Naive thymus-derived CD4-positive, alpha-beta T cell (primary cell): ENCODE results near the gene ZNF594. TPM values are rescaled to one million over a fixed set of nuclear protein-coding genes. Genes with fewer than 3 reads are reported as not detected.
A peak's percentile ranks its signal among the peaks of the same experiment; 100 is the strongest.
"Not testable (repeated sequence)": the region's sequence is repeated elsewhere in the genome, so short reads cannot be mapped to it uniquely, and the experiment has no call there.

Experiments used
- ATAC-seq: fragments of 150-1000 bp; cut with Tn5 transposase; 2 replicates; pipeline ENCODE4 v1.10.0; 2021; ENCODE audit warnings: mild to moderate bottlenecking, moderate library complexity
- CTCF ChIA-PET: fragments of 350-600 bp; sonication (Branson Sonifier 250); formaldehyde crosslinking; loops from one replicate; lab custom pipeline; 2021; ENCODE audit warnings: antibody characterized with exemption; lab: Charles Lee
- POLR2A ChIA-PET: fragments of 350-600 bp; sonication (Branson Sonifier 250); formaldehyde crosslinking; loops from one replicate; lab custom pipeline; 2021; ENCODE audit warnings: antibody characterized with exemption, inconsistent platforms; lab: Charles Lee
- DNase-seq, 9 donors: peaks; one replicate each; pipeline versions ENCODE4 v3.0.0 to v3.0.0-alpha.2; 2020 to 2022; ENCODE audit warnings: mixed read lengths in 1 of 9
- H3K27ac ChIP-seq: one replicate; pipeline ENCODE4 v1.7.0; 2013; ENCODE audit warnings: mild to moderate bottlenecking, low read depth, low read length, moderate library complexity
- H3K27me3 ChIP-seq, 2 donors: one replicate each; pipeline ENCODE4 v1.7.0; 2013; ENCODE audit warnings: low read length in 2 of 2, mild to moderate bottlenecking in 2 of 2, moderate library complexity in 2 of 2; ENCODE audit not compliant: control insufficient read depth in 2 of 2, insufficient read depth in 2 of 2
- H3K36me3 ChIP-seq, 3 experiments: 1 replicate in 2 of 3; 2 replicates in 1 of 3; pipeline ENCODE4 v1.7.0; 2013; ENCODE audit warnings: low read length in 3 of 3, mild to moderate bottlenecking in 3 of 3, moderate library complexity in 1 of 3; ENCODE audit not compliant: insufficient read depth in 3 of 3, control insufficient read depth in 2 of 3
- H3K4me1 ChIP-seq, 2 donors: one replicate each; pipeline ENCODE4 v1.7.0; 2013; ENCODE audit warnings: low read length in 2 of 2, mild to moderate bottlenecking in 2 of 2, moderate library complexity in 1 of 2; ENCODE audit not compliant: control insufficient read depth in 2 of 2, insufficient read depth in 2 of 2
- H3K4me3 ChIP-seq: 2 replicates; pipeline ENCODE4 v1.7.0; 2013; ENCODE audit warnings: mild to moderate bottlenecking, low read length
- H3K9me3 ChIP-seq, 3 experiments: 1 replicate in 2 of 3; 2 replicates in 1 of 3; pipeline ENCODE4 v1.7.0; 2013; ENCODE audit warnings: low read length in 3 of 3; ENCODE audit not compliant: control insufficient read depth in 2 of 3
- H3K27ac Mint-ChIP-seq, 9 donors: one replicate each; pipeline ENCODE4 v1.8.0; 2020 to 2022; ENCODE audit warnings: mixed read lengths in 9 of 9, mild to moderate bottlenecking in 8 of 9, moderate library complexity in 5 of 9, inconsistent platforms in 2 of 9
- H3K27me3 Mint-ChIP-seq, 5 donors: one replicate each; pipeline ENCODE4 v1.8.0; 2021 to 2022; ENCODE audit warnings: mixed read lengths in 5 of 5, mild to moderate bottlenecking in 1 of 5
- H3K36me3 Mint-ChIP-seq, 5 donors: one replicate each; pipeline ENCODE4 v1.8.0; 2020 to 2022; ENCODE audit warnings: mixed read lengths in 5 of 5, mild to moderate bottlenecking in 3 of 5, inconsistent platforms in 1 of 5
- H3K4me1 Mint-ChIP-seq, 7 donors: one replicate each; pipeline ENCODE4 v1.8.0; 2020 to 2022; ENCODE audit warnings: mixed read lengths in 7 of 7, mild to moderate bottlenecking in 3 of 7, inconsistent platforms in 1 of 7
- H3K4me3 Mint-ChIP-seq, 10 donors: one replicate each; pipeline ENCODE4 v1.8.0; 2020 to 2022; ENCODE audit warnings: mild to moderate bottlenecking in 10 of 10, mixed read lengths in 10 of 10, moderate library complexity in 6 of 10, inconsistent platforms in 2 of 10
- H3K9me3 Mint-ChIP-seq, 11 donors: one replicate each; pipeline ENCODE4 v1.8.0; 2020 to 2022; ENCODE audit warnings: mixed read lengths in 11 of 11, mild to moderate bottlenecking in 4 of 11, inconsistent platforms in 1 of 11, moderate library complexity in 1 of 11
- intact Hi-C, 2 donors: fragments of 100-400 bp; cut with micrococcal nuclease; formaldehyde crosslinking; loops; one replicate each; pipeline ENCODE4 v1.15.1; 2023
- polyA plus RNA-seq, 2 donors: library from polyadenylated mRNA; unstranded; fragments of 300-500 nt; fragmentation: Illumina TruSeq; gene quantifications; one replicate each; pipeline ENCODE4 v1.2.3, GENCODE V29; 2021
- total RNA-seq, 6 experiments: library from RNA in 5 of 6; stranded (reverse) in 5 of 6; gene quantifications; 1 replicate in 5 of 6; 2 replicates in 1 of 6; pipeline ENCODE4 v1.2.3 and lab custom pipeline; 2021 to 2026

Gene ZNF594
- total and polyA plus RNA-seq, 7 experiments from 2014 or later, result 2.6 to 35.7 (median 6.0) TPM

DNA sequence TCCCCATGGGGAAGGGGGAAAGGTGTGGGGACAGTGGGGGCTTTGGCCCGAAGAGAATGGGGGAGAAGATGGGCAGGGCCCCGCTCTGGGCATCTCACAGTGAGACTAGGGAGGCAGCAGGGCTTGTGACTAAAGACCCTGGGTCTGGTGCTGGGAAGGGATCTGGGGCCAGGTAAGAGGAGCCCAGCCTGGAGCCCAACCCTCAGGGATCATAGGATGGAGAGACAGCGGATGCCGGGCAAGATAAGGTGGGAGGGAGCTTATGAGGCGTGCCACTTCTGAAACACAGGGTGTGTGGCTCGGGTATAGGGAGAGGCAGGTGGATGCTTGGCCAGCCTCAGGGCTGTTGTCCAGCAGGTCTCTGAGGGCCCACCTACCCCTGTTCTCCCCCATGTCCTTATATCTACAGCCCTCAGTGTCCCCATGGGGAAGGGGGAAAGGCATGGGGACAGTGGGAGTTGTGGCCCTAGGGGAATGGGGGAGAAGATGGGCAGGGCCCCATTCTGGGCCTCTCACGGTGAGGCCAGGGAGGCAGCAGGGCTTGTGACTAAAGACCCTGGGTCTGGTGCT, 60.4 kb downstream of the ZNF594 start:
- ATAC-seq (no peak), DNase-seq (peak in 1 of 9 donors; percentile 8)
- Mint-ChIP-seq H3K27ac (no peak overlapping the region), H3K9me3 (peaks cover 0 to 2% (median 0%) of the 10 kb centered on the region in 11 donors), H3K4me3 (no peak overlapping the region), H3K4me1 (no peaks in the 10 kb centered on the region), H3K36me3 (no peaks in the 10 kb centered on the region), H3K27me3 (peaks cover 0 to 8% (median 6%) of the 10 kb centered on the region in 5 donors)
- Histone ChIP-seq H3K4me1 (no peaks in the 10 kb centered on the region), H3K9me3 (no peaks in the 10 kb centered on the region), H3K36me3 (no peaks in the 10 kb centered on the region), H3K27me3 (no peaks in the 10 kb centered on the region), H3K4me3 (no peak overlapping the region), H3K27ac (no peak overlapping the region)
- POLR2A ChIA-PET, result no interaction called here
- intact Hi-C loops, result no loop called here
- CTCF ChIA-PET, result no interaction called here

DNA sequence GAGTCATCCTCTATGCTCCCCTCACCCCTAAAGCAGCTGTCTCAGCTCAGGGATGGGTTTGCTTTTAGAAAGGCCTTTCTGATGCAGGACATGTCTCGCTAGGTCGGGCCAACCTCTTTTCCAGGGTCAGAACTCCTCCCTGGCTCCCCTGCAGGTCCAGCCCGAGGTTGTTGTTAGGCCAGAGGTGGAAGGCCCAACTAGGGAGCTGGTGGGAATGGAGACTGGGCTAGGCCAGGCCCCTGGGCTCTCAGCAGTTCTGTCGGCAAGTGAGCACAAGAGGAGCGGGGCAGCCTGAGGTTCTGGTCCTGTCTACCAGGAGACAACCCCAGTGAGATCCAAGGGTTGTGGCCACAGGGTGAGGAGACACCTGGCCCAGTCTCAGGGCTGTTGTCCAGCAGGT, 61.0 kb downstream of the ZNF594 start:
- intact Hi-C loops, H3K4me3 ChIP-seq, H3K27me3 ChIP-seq, H3K4me3 Mint-ChIP-seq, H3K27ac Mint-ChIP-seq, H3K9me3 ChIP-seq, POLR2A ChIA-PET, H3K36me3 Mint-ChIP-seq, H3K27ac ChIP-seq, CTCF ChIA-PET, H3K36me3 ChIP-seq, H3K4me1 ChIP-seq, H3K4me1 Mint-ChIP-seq, H3K9me3 Mint-ChIP-seq, ATAC-seq: not testable (repeated sequence)
- peak in 1 of 9 donors; percentile 11 for DNase-seq
- H3K27me3 Mint-ChIP-seq, result peaks cover 0 to 13% (median 6%) of the 10 kb centered on the region in 5 donors

DNA sequence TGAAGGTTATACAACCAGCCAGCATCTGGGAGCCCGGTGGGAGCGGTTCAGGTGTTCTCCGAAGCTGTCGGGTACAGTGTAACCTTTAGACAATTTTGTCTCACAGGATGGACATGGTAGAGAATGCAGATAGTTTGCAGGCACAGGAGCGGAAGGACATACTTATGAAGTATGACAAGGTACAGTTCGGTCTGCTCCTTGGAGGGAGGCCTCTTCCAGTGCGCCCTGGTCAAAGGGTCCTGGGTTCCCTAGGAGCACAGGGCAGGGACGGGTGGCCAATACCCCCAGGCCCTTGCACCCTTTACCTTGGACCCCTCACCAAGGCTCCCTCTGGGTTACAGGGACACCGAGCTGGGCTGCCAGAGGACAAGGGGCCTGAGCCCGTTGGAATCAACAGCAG, 61.4 kb downstream of the ZNF594 start:
- intact Hi-C loops, CTCF ChIA-PET, H3K4me1 Mint-ChIP-seq, H3K27ac ChIP-seq, H3K36me3 Mint-ChIP-seq, ATAC-seq, H3K9me3 ChIP-seq, H3K27me3 ChIP-seq, H3K4me1 ChIP-seq, POLR2A ChIA-PET, H3K9me3 Mint-ChIP-seq, H3K4me3 ChIP-seq, H3K4me3 Mint-ChIP-seq, H3K36me3 ChIP-seq, H3K27ac Mint-ChIP-seq: not testable (repeated sequence)
- peak in 1 of 9 donors; percentile 8 for DNase-seq
- H3K27me3 Mint-ChIP-seq, result peaks cover 0 to 15% (median 6%) of the 10 kb centered on the region in 5 donors

DNA sequence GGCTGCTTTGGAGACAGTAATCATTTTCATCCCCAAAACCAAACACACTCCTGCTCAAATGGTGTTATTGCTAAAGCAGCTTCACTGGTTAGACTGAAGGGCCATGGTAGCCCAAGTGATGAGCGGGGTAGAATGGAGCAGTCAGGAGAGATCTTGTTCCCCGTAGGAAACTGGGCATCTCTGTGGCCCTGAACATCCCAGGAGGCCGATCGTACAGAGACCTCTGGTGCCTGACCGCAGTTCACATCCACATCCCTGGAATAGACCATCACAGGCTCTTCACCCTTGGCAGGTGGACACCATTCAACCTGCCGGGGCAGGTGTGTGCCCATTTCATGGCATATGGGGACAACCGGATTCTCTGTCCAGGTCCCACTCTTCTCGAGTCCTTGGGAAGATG, 61.9 kb downstream of the ZNF594 start:
- peak in 1 of 9 donors; percentile 15 for DNase-seq
- intact Hi-C loops, H3K4me1 Mint-ChIP-seq: not testable (repeated sequence)

More for the DNA sequence above, 61.9 kb downstream of the ZNF594 start:
- H3K4me3 ChIP-seq, H3K27ac ChIP-seq, H3K9me3 Mint-ChIP-seq, H3K4me3 Mint-ChIP-seq, H3K27ac Mint-ChIP-seq, H3K4me1 ChIP-seq, CTCF ChIA-PET, H3K27me3 ChIP-seq, H3K9me3 ChIP-seq, H3K36me3 Mint-ChIP-seq, ATAC-seq, POLR2A ChIA-PET, H3K36me3 ChIP-seq: not testable (repeated sequence)
- H3K27me3 Mint-ChIP-seq, result peaks cover 2 to 15% (median 7%) of the 10 kb centered on the region in 5 donors

Other genes with a start within 250 kb of the ZNF594 start
- gene PFN1, start 243.3 kb downstream of the ZNF594 start, total RNA-seq, result 1,000 to 10,000 TPM in 1 of 5 experiments, 100 to 1,000 TPM in 4; 430 to 2,132 (median 445) TPM
- gene PFN1, start 243.3 kb downstream of the ZNF594 start, polyA plus RNA-seq, result 1,000 to 10,000 TPM; 1,617 to 1,727 TPM
- 10 to 100 TPM; 21.5 to 56.3 (median 31.8) TPM for gene ENO3, start 240.7 kb downstream of the ZNF594 start, total RNA-seq
- 1 to 10 TPM in 1 of 2 donors, under 1 TPM in 1; 0.87 to 1.8 TPM for gene ENO3, start 240.7 kb downstream of the ZNF594 start, polyA plus RNA-seq
- 10 to 100 TPM; 41.6 to 59.6 (median 42.6) TPM for gene SPAG7, start 224.1 kb downstream of the ZNF594 start, total RNA-seq
- 100 to 1,000 TPM in 1 of 2 donors, 10 to 100 TPM in 1; 96.9 to 119 TPM for gene SPAG7, start 224.1 kb downstream of the ZNF594 start, polyA plus RNA-seq
- gene CAMTA2, start 204.2 kb downstream of the ZNF594 start, total RNA-seq, result 10 to 100 TPM; 55.2 to 90.0 (median 64.1) TPM
- 10 to 100 TPM in 1 of 2 donors, 1 to 10 TPM in 1; 9.7 to 20.5 TPM for gene CAMTA2, start 204.2 kb downstream of the ZNF594 start, polyA plus RNA-seq
- under 1 TPM in 4 of 5 experiments, not detected in 1; 0.38 to 0.42 (median 0.41) TPM for gene INCA1, start 194.3 kb downstream of the ZNF594 start, total RNA-seq
- gene INCA1, start 194.3 kb downstream of the ZNF594 start, polyA plus RNA-seq, result not detected
- 10 to 100 TPM; 11.5 to 46.5 (median 21.0) TPM for gene KIF1C, start 193.9 kb downstream of the ZNF594 start, total RNA-seq
- 1 to 10 TPM; 3.0 to 3.4 TPM for gene KIF1C, start 193.9 kb downstream of the ZNF594 start, polyA plus RNA-seq
- gene SLC52A1, start 156.4 kb downstream of the ZNF594 start, total RNA-seq, result under 1 TPM in 4 of 5 experiments, not detected in 1; 0.16 to 0.44 (median 0.28) TPM
- gene SLC52A1, start 156.4 kb downstream of the ZNF594 start, polyA plus RNA-seq, result under 1 TPM in 1 of 2 donors, not detected in 1; 0.14 TPM
- gene ZFP3, start 113.4 kb downstream of the ZNF594 start, total RNA-seq, result 10 to 100 TPM in 2 of 5 experiments, 1 to 10 TPM in 3; 3.5 to 14.8 (median 5.7) TPM
- gene ZFP3, start 113.4 kb downstream of the ZNF594 start, polyA plus RNA-seq, result 1 to 10 TPM; 1.4 to 1.6 TPM
- 10 to 100 TPM in 3 of 5 experiments, 1 to 10 TPM in 2; 5.1 to 20.3 (median 11.2) TPM for gene ZNF232, start 80.0 kb downstream of the ZNF594 start, total RNA-seq
- gene ZNF232, start 80.0 kb downstream of the ZNF594 start, polyA plus RNA-seq, result 10 to 100 TPM in 1 of 2 donors, 1 to 10 TPM in 1; 9.1 to 13.6 TPM
- gene USP6, start 75.8 kb downstream of the ZNF594 start, total RNA-seq, result under 1 TPM in 4 of 5 experiments, not detected in 1; 0.05 to 0.19 (median 0.13) TPM
- gene USP6, start 75.8 kb downstream of the ZNF594 start, polyA plus RNA-seq, result under 1 TPM in 1 of 2 donors, not detected in 1; 0.06 TPM
- 10 to 100 TPM in 1 of 5 experiments, 1 to 10 TPM in 3, not detected in 1; 1.4 to 24.8 (median 1.6) TPM for gene SCIMP, start 43.0 kb upstream of the ZNF594 start, total RNA-seq
- gene SCIMP, start 43.0 kb upstream of the ZNF594 start, polyA plus RNA-seq, result under 1 TPM; 0.33 to 0.35 TPM
- gene RABEP1, start 90.4 kb upstream of the ZNF594 start, total RNA-seq, result 10 to 100 TPM; 37.3 to 58.5 (median 44.6) TPM
- 10 to 100 TPM; 26.2 to 35.9 TPM for gene RABEP1, start 90.4 kb upstream of the ZNF594 start, polyA plus RNA-seq
- 100 to 1,000 TPM in 4 of 5 experiments, 10 to 100 TPM in 1; 85.7 to 135 (median 111) TPM for gene NUP88, start 227.8 kb upstream of the ZNF594 start, total RNA-seq
- 100 to 1,000 TPM in 1 of 2 donors, 10 to 100 TPM in 1; 96.0 to 148 TPM for gene NUP88, start 227.8 kb upstream of the ZNF594 start, polyA plus RNA-seq
- gene RPAIN, start 228.3 kb upstream of the ZNF594 start, total RNA-seq, result 10 to 100 TPM; 54.2 to 81.1 (median 75.1) TPM
- 10 to 100 TPM; 30.4 to 35.8 TPM for gene RPAIN, start 228.3 kb upstream of the ZNF594 start, polyA plus RNA-seq
- gene C1QBP, start 247.3 kb upstream of the ZNF594 start, total RNA-seq, result 100 to 1,000 TPM in 1 of 5 experiments, 10 to 100 TPM in 4; 58.0 to 162 (median 82.3) TPM
- gene C1QBP, start 247.3 kb upstream of the ZNF594 start, polyA plus RNA-seq, result 100 to 1,000 TPM; 276 to 294 TPM